ENCODE measurements around the gene PFKFB1.

GRCh38 chrX:54992911-54993622 lies 921 bp downstream of the PFKFB1 start:
- TF ChIP-seq POLR2A (IDR thresholded peaks at IDR 0.05; ENCODE audit: low read depth, low read length) (no peak), TAF1 (IDR thresholded peaks at IDR 0.05; ENCODE audit: borderline replicate concordance, low read depth, low read length) (no peak), POLR2AphosphoS5 (IDR thresholded peaks at IDR 0.05; ENCODE audit: low read depth, low read length) (no peak)

Measured in GM12892 (cell line).